Peyer's patch (tissue), 4 donors: ENCODE measurements around the gene CDK6.

Experiments
- POLR2A ChIP-seq, 2 donors: fragments of 450-650 bp; IDR thresholded peaks; one replicate each; pipeline ENCODE4 v1.5.1; 2017; ENCODE audit warnings: antibody characterized with exemption in 2 of 2, mild to moderate bottlenecking in 2 of 2, moderate library complexity in 2 of 2
- TF ChIP-seq, protein P1 (sequence below), 6 experiments: fragments of 450-650 bp in 4 of 6; fragments of 200-600 bp in 2 of 6; sonication (generic) in 1 of 6; IDR thresholded peaks; one replicate each; pipeline ENCODE4 v1.5.1; 2017 to 2019; ENCODE audit warnings: antibody characterized with exemption in 6 of 6, mild to moderate bottlenecking in 3 of 6, moderate library complexity in 1 of 6

DNA sequence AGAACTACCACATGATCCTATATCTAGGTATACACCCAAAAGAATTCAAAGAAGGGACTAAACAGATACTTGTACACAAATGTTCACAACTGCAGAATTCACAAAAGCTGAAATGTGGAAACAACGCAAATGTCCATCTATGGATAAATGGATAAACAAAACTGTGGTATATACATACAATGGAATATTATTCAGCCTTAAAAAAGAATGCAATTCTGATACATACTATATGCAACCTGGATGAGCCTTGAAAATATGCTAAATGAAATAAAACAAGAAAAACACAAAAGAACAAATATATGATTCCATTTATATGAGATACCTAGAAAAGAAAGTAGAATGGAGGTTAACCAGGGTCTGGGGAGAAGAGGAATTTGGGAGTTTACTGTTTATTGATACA is 253.4 kb downstream of the CDK6 start:
- TF ChIP-seq, protein P1, sequence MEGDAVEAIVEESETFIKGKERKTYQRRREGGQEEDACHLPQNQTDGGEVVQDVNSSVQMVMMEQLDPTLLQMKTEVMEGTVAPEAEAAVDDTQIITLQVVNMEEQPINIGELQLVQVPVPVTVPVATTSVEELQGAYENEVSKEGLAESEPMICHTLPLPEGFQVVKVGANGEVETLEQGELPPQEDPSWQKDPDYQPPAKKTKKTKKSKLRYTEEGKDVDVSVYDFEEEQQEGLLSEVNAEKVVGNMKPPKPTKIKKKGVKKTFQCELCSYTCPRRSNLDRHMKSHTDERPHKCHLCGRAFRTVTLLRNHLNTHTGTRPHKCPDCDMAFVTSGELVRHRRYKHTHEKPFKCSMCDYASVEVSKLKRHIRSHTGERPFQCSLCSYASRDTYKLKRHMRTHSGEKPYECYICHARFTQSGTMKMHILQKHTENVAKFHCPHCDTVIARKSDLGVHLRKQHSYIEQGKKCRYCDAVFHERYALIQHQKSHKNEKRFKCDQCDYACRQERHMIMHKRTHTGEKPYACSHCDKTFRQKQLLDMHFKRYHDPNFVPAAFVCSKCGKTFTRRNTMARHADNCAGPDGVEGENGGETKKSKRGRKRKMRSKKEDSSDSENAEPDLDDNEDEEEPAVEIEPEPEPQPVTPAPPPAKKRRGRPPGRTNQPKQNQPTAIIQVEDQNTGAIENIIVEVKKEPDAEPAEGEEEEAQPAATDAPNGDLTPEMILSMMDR (IDR thresholded peaks at IDR 0.05) = no peak
- TF ChIP-seq POLR2A (IDR thresholded peaks at IDR 0.05) = no peak
